GM13976 (cell line): ENCODE measurements around the gene PIAS2.

Experiments used
- DNase-seq: peaks from one replicate; pipeline ENCODE4 v3.0.0; 2012; ENCODE audit warnings: low spot score
- in situ Hi-C: fragments of 300-500 bp; cut with MboI; formaldehyde crosslinking; loops from one replicate; pipeline ENCODE4 v1.12.0; 2022; ENCODE audit warnings: low sequenced_read_pairs, mixed read lengths, inconsistent platforms; ENCODE audit not compliant: unreplicated experiment
- TF ChIP-seq, protein P1 (sequence below): IDR thresholded peaks from 2 replicates; pipeline ENCODE4 v1.5.1; 2012; ENCODE audit warnings: borderline replicate concordance, mild to moderate bottlenecking; ENCODE audit not compliant: insufficient read depth; ENCODE audit errors: extremely low read depth, missing control alignments, control extremely low read depth

PIAS2 gene

DNA sequence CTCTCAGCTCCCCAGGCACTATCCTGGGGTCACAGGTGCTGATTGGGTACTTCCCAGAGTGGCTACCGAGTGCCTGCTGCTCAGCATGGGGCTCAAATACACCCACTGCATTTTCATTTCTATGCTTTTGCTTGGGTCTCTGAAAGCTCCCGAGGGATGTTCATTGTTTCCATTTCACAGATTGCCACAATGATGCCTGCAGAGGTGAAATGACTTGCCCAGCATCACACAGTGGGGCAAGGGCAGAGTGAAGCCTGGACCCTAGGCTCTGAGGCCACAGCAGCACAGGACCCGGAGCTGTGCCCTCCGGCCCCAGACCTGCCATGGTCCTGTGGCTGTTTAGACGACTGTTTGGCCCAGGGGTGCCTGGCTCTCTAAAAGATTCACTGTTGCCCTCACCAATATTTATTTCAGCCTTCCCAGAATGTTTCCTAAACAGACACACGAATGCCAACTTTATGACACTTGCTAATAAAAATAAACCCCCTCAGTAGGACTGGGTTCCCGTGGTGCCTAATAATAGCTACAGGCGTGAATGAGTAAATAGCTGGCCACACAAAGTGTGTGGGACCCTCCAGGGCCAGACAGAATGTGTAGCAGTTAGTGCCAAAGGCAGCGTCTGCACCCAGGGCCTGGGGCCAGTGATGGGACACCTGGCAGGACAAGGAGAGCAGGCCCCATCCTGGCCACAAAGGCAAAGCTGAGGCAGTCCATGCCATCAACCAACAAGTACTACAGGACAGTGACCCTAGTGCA, 149.0 kb downstream of the PIAS2 start:
- TF ChIP-seq, protein P1, sequence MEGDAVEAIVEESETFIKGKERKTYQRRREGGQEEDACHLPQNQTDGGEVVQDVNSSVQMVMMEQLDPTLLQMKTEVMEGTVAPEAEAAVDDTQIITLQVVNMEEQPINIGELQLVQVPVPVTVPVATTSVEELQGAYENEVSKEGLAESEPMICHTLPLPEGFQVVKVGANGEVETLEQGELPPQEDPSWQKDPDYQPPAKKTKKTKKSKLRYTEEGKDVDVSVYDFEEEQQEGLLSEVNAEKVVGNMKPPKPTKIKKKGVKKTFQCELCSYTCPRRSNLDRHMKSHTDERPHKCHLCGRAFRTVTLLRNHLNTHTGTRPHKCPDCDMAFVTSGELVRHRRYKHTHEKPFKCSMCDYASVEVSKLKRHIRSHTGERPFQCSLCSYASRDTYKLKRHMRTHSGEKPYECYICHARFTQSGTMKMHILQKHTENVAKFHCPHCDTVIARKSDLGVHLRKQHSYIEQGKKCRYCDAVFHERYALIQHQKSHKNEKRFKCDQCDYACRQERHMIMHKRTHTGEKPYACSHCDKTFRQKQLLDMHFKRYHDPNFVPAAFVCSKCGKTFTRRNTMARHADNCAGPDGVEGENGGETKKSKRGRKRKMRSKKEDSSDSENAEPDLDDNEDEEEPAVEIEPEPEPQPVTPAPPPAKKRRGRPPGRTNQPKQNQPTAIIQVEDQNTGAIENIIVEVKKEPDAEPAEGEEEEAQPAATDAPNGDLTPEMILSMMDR: no peak
- no peak for DNase-seq
- in situ Hi-C loops: no loop called here

DNA sequence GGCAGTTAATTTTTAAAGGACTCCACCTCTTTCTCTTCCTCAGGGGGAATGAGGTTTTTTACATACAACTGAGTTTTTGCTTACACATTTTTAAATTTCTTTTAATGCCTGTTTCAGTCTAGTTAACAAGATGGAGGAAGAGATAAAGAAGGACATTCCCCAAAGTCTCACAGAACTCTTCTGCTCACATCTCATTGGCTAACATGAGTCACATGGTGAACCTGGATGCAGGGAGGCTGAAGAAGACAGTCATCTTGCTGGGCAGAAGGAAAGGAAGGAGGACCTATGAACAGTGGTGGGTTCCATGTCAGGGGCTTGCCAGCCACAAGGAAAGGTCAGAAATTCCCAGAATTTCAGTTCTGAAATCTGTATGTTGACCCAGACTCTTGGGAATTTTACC, 150.1 kb downstream of the PIAS2 start:
- TF ChIP-seq, protein P1: no peak
- in situ Hi-C loops: no loop called here
- DNase-seq: no peak

DNA sequence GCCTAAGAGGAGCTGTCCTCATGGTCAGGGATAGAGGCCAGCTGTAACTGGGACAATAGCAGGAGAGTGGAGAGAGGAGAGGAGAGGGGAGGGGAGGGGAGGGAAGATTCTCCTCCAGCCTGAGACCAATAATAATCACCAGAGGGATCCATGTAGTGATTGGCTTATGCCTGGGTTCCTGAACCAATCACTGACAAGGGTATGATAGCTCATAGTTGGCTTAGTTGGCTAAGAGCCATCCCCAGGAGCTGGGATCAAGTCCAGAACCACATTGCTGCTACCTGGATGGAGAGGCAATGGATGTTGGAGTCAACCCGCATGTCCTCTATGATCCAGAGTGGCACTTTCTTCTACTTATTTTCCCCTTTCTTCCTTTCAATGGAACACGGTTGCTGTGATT, 152.7 kb downstream of the PIAS2 start:
- DNase-seq: no peak
- TF ChIP-seq, protein P1: no peak
- in situ Hi-C loops: no loop called here

DNA sequence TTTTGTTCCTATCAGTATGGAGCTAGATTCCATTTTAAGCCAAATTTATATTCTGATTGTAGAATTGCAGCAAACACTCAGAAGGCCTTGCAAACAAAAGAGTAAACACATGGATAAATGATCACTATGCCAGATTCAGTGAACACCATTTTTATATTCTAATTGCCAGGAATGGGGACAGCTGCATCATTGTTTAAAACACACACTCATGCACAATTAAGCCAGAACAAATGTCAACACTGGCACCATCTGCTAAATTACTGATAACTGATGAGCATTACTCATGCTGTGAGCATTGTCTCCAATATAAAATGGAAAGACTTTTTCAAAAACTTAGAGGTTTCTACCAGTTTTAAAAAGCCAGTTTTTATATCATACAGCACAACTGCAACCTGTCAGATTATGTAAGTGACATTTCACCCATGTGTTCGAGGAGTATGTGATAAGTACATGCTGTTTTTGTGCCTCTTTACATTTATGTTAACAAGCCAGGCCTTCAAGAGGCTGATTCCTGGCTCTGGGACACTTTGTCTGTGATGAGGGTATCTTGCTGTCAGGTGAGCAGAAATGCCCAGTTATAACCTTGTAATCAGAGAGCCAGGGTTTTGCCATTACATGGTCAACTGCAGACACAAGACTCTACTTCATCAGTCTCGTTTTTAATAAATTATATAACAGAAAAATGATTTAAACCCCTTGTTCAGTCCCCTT, 156.1 kb downstream of the PIAS2 start:
- DNase-seq: no peak
- in situ Hi-C loops: no loop called here

DNA sequence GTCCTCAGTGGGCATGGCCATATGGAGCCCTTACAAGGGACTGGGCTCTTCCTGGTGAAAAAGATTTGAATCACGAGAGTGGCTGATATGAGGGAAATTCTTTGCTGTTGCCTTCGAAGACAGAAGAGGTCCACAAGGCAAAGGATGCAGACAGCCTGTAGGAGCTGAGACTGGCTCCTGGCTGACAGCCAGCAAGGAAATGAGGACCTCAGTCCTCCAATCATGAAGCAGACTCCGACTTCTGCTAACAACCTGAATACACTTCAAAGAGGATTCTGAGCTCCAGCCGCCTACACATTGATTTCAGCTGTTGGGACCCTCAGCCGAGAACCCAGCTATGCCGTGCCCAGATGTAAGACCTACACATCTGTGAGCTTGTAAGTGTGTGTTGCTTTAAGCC, 157.4 kb downstream of the PIAS2 start:
- in situ Hi-C loops: no loop called here
- TF ChIP-seq, protein P1: no peak
- DNase-seq: no peak

More for the DNA sequence above, 156.1 kb downstream of the PIAS2 start:
- TF ChIP-seq, protein P1: no peak

DNA sequence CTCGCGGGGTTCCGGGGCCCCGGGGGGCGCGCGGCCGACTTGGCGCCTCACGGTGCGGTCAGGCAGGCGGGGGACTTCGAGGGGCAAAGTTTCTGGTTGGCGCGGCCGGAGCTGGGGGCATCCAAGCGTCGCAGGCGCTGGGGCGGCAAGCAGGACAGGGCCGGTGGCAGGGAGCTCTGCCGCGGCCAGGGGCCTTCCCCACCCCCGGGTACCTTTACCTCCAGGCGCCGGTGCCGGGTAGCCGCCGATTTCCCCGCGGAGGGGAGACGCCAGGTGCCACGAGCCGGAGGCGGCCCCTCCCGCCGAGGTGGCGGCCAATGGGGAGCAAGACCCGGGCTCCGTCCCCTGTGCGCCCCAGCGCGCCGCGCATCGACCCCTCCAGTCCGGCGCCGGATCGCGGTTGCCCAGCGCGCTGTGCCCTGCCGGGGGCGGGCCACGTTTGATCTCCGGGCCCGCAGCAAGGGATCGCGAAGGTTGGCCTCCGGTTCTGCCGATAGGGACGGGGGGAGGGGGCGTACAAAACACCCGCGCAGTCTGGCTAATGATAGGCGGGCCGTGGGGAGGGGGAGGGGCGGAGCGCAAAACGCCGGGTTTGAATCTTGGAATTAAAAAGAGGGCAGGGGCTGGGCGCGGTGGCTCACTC, 160.6 kb downstream of the PIAS2 start, which contains the start of gene ST8SIA5:
Gene ST8SIA5 (minus strand): TSS at position 495 of the 643 bp plus-strand sequence. CDS start 545 bp downstream, outside the sequence.
- TF ChIP-seq, protein P1: no peak
- in situ Hi-C loops: no loop called here
- peak; percentile 66 for DNase-seq
